Stomach (tissue), 9 donors: Measurements from ENCODE around the gene CRYBG1. TPM values are rescaled to one million over a fixed set of nuclear protein-coding genes. Genes with fewer than 3 reads are reported as not detected.

Experiments
- DNase-seq, 2 donors: peaks; one replicate each; pipeline versions ENCODE4 v3.0.0 to v3.0.0-alpha.2; 2013 to 2019
- H3K27ac ChIP-seq, 5 donors: fragments of 200-600 bp in 4 of 5; sonication (generic) in 4 of 5; one replicate each; pipeline ENCODE4 v1.5.1; 2013 to 2019; ENCODE audit warnings: mild to moderate bottlenecking in 1 of 5, moderate library complexity in 1 of 5
- H3K27me3 ChIP-seq, 3 donors: fragments of 200-600 bp; sonication (generic); one replicate each; pipeline ENCODE4 v1.5.1; 2017 to 2019; ENCODE audit warnings: mixed run types in 1 of 3
- H3K36me3 ChIP-seq, 4 donors: fragments of 200-600 bp; sonication (generic); 1 replicate in 3 of 4; 2 replicates in 1 of 4; pipeline ENCODE4 v1.5.1; 2016 to 2019
- H3K4me1 ChIP-seq, 4 donors: fragments of 200-600 bp; sonication (generic); one replicate each; pipeline ENCODE4 v1.5.1; 2016 to 2019
- H3K4me3 ChIP-seq, 4 donors: fragments of 200-600 bp; sonication (generic) in 3 of 4; one replicate each; pipeline ENCODE4 v1.5.1; 2016 to 2019; ENCODE audit warnings: mild to moderate bottlenecking in 1 of 4
- H3K9me3 ChIP-seq, 4 donors: fragments of 200-600 bp; sonication (generic); one replicate each; pipeline ENCODE4 v1.5.1; 2016 to 2019
- CTCF ChIP-seq, 7 experiments: fragments of 450-650 bp in 4 of 7; fragments of 200-600 bp in 3 of 7; sonication (generic) in 3 of 7; IDR thresholded peaks; one replicate each; pipeline ENCODE4 v1.5.1; 2016 to 2019; ENCODE audit warnings: antibody characterized with exemption in 7 of 7, control low read depth in 2 of 7, mild to moderate bottlenecking in 1 of 7
- EP300 ChIP-seq: sonication (generic); formaldehyde crosslinking; IDR thresholded peaks from one replicate; pipeline ENCODE4 v1.6.1; 2017; ENCODE audit warnings: antibody characterized with exemption
- POLR2A ChIP-seq, 4 donors: fragments of 450-650 bp; IDR thresholded peaks; one replicate each; pipeline ENCODE4 v1.6.1; 2016; ENCODE audit warnings: antibody characterized with exemption in 4 of 4, control low read depth in 2 of 4, mild to moderate bottlenecking in 1 of 4, moderate library complexity in 1 of 4
- POLR2AphosphoS5 ChIP-seq, 3 donors: sonication (generic); formaldehyde crosslinking; IDR thresholded peaks; one replicate each; pipeline ENCODE4 v1.6.1; 2016; ENCODE audit warnings: antibody characterized with exemption in 3 of 3
- WGBS, 5 donors: extraction: QIAGEN DNeasy Blood & Tissue Kit in 3 of 5; methylation state at CpG; one replicate each; pipeline versions ENCODE4 v1.1.5 to v1.1.7; 2013 to 2018; 5-methylcytosine and 5-hydroxymethylcytosine counted together
- intact Hi-C: fragments of 100-400 bp; cut with DNase I; formaldehyde crosslinking; loops from one replicate; pipeline ENCODE4 v1.15.1; 2023; ENCODE audit warnings: low total_unique reads
- polyA plus RNA-seq, 3 donors: library from polyadenylated mRNA; stranded (reverse); fragments of 200-250 nt; gene quantifications; one replicate each; pipeline ENCODE4 v1.2.3, GENCODE V29; 2013
- total RNA-seq, 5 donors: library from RNA; depleted of rRNA; stranded (reverse); fragments of >200 nt; gene quantifications; one replicate each; pipeline versions ENCODE4 v1.1.0 to v1.2.3, GENCODE V29; 2014 to 2016
- donor health status: healthy with polysubstance abuse.
- donor health status: Bipolar disorder and iron deficiency.
- donor health status: healthy.

Gene CRYBG1
- total and polyA plus RNA-seq, 8 donors, result 0.45 to 47.2 (median 9.9) TPM

GRCh38 chr6:106530502-106530901 lies 170.0 kb downstream of the CRYBG1 start:
- no peak overlapping the region for H3K4me3 ChIP-seq
- H3K4me1 ChIP-seq, result peaks cover 0 to 7% (median 2%) of the 10 kb centered on the region in 4 donors
- intact Hi-C loops, result no loop called here
- DNase-seq, result no peak
- no peaks in the 10 kb centered on the region for H3K9me3 ChIP-seq
- no peak overlapping the region for H3K27ac ChIP-seq
- 93 to 100% (median 96%) methylated on average over 1 of the region's 1 CpG for WGBS, 5 donors
- H3K27me3 ChIP-seq, result no peaks in the 10 kb centered on the region
- H3K36me3 ChIP-seq, result peaks cover 0 to 46% (median 19%) of the 10 kb centered on the region in 4 donors
- TF ChIP-seq CTCF (IDR thresholded peaks at IDR 0.05) (no peak), POLR2AphosphoS5 (IDR thresholded peaks at IDR 0.05) (no peak), POLR2A (IDR thresholded peaks at IDR 0.05) (no peak), EP300 (no peak)

- no peak overlapping the region for H3K4me3 ChIP-seq
These were observed 172.5 kb downstream of the CRYBG1 start for GRCh38 chr6:106533054-106533453.

DNA sequence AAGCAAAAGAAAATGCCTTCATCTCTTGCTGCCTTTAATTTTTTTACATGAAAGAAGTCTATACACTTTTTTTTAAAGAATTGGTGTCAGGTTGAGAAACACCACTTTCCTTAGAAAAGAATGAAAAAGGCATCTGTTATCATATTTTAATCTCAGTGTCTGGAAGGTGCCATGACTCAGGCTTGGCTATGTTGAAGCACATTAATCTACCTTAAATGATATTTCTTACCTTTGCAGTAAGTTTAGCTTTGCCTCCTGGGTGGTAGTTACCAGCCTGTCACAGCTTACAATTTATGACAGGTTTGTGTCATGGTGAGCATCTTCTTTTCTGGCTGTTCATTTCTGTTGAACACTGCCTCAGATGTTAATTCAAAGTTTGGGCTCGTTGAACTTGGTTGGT lies 173.5 kb downstream of the CRYBG1 start:
- WGBS, 5 donors, result 0 to 91% (median 82%) methylated on average over 1 of the region's 1 CpG
- no peak for TF ChIP-seq POLR2A (IDR thresholded peaks at IDR 0.05)
- TF ChIP-seq CTCF (IDR thresholded peaks at IDR 0.05), result no peak
- TF ChIP-seq EP300, result no peak
- TF ChIP-seq POLR2AphosphoS5 (IDR thresholded peaks at IDR 0.05), result no peak
- intact Hi-C loops, result no loop called here

More at GRCh38 chr6:106533054-106533453, 172.5 kb downstream of the CRYBG1 start:
- no peaks in the 10 kb centered on the region for H3K27me3 ChIP-seq
- intact Hi-C loops, result no loop called here
- no peak for DNase-seq
- H3K36me3 ChIP-seq, result peaks cover 0 to 43% (median 16%) of the 10 kb centered on the region in 4 donors
- no peak overlapping the region for H3K27ac ChIP-seq
- peaks cover 0 to 3% (median 0%) of the 10 kb centered on the region in 4 donors for H3K4me1 ChIP-seq
- TF ChIP-seq CTCF (IDR thresholded peaks at IDR 0.05) (no peak), POLR2AphosphoS5 (IDR thresholded peaks at IDR 0.05) (no peak), POLR2A (IDR thresholded peaks at IDR 0.05) (no peak), EP300 (no peak)
- no peaks in the 10 kb centered on the region for H3K9me3 ChIP-seq
- 40 to 92% (median 73%) methylated on average over 4 to 5 of the region's 5 CpGs for WGBS, 5 donors

GRCh38 chr6:106534564-106534982 lies 174.1 kb downstream of the CRYBG1 start:
- no peak for DNase-seq

More for the DNA sequence above, 173.5 kb downstream of the CRYBG1 start:
- Histone ChIP-seq H3K36me3 (peaks cover 0 to 36% (median 14%) of the 10 kb centered on the region in 4 donors), H3K4me1 (peaks cover 0 to 11% (median 0%) of the 10 kb centered on the region in 4 donors), H3K27me3 (no peaks in the 10 kb centered on the region), H3K27ac (no peak overlapping the region), H3K9me3 (no peaks in the 10 kb centered on the region), H3K4me3 (no peak overlapping the region)
- no peak for DNase-seq

More at GRCh38 chr6:106534564-106534982, 174.1 kb downstream of the CRYBG1 start:
- no peaks in the 10 kb centered on the region for H3K27me3 ChIP-seq
- no peak overlapping the region for H3K27ac ChIP-seq
- H3K36me3 ChIP-seq, result peaks cover 0 to 30% (median 12%) of the 10 kb centered on the region in 4 donors
- intact Hi-C loops, result no loop called here
- H3K4me3 ChIP-seq, result no peak overlapping the region
- H3K9me3 ChIP-seq, result no peaks in the 10 kb centered on the region
- peaks cover 0 to 11% (median 0%) of the 10 kb centered on the region in 4 donors for H3K4me1 ChIP-seq
- WGBS, 5 donors, result 47 to 82% (median 78%) methylated on average over 2 of the region's 2 CpGs
- TF ChIP-seq EP300, result no peak
- TF ChIP-seq POLR2AphosphoS5 (IDR thresholded peaks at IDR 0.05), result no peak
- TF ChIP-seq POLR2A (IDR thresholded peaks at IDR 0.05), result no peak
- no peak for TF ChIP-seq CTCF (IDR thresholded peaks at IDR 0.05)
